Transverse colon (tissue), 3 donors: Measurements from ENCODE around the gene INO80E.

Experiments used
- CTCF ChIP-seq, 5 experiments: fragments of 200-600 bp in 3 of 5; fragments of 450-650 bp in 2 of 5; sonication (generic) in 3 of 5; IDR thresholded peaks; 1 replicate in 2 of 5; 2 replicates in 3 of 5; pipeline ENCODE4 v1.5.1; 2016 to 2017; ENCODE audit warnings: antibody characterized with exemption in 5 of 5, inconsistent platforms in 3 of 5, mild to moderate bottlenecking in 2 of 5, moderate library complexity in 1 of 5
- EP300 ChIP-seq: sonication (generic); formaldehyde crosslinking; IDR thresholded peaks from one replicate; pipeline ENCODE4 v1.6.1; 2017; ENCODE audit warnings: antibody characterized with exemption, low read depth
- POLR2A ChIP-seq: fragments of 450-650 bp; IDR thresholded peaks from one replicate; pipeline ENCODE4 v1.6.1; 2016; ENCODE audit warnings: antibody characterized with exemption, mild to moderate bottlenecking, moderate library complexity

- no peak for TF ChIP-seq POLR2A
- no peak for TF ChIP-seq CTCF (IDR thresholded peaks at IDR 0.05)
- TF ChIP-seq EP300 = no peak
Measured at GRCh38 chr16:29961127-29961478, 34.9 kb upstream of the INO80E start.
